K562 (cell line): ENCODE data around the gene PUM1. TPM values are rescaled to one million over a fixed set of nuclear protein-coding genes. Genes with fewer than 3 reads are reported as not detected.

Experiments
- ATAC-seq: fragments of 200-7000 bp; cut with Tn5 transposase; 3 replicates; pipeline ENCODE4 v1.9.1; 2020; ENCODE audit warnings: moderate library complexity
- BruUV-seq: library from RNA; stranded (reverse); fragments of 400-500 nt; replicated peaks from 2 replicates; lab custom pipeline; 2021; lab: Mats Ljungman, UMichigan
- CTCF ChIA-PET: fragments of 300-600 bp; formaldehyde crosslinking; extraction: SDS; loops from one replicate; lab custom pipeline; 2021; ENCODE audit warnings: low intra/inter-chr PET ratio; lab: Yijun Ruan, JAX
- POLR2A ChIA-PET: fragments of 300-600, 350-650 bp; sonication (Branson Sonifier 250); formaldehyde crosslinking; extraction: SDS; loops from one replicate; lab custom pipeline; 2021; ENCODE audit warnings: antibody characterized with exemption, inconsistent platforms; lab: Yijun Ruan, JAX
- DNase-seq, 4 experiments: peaks; one replicate each; pipeline versions ENCODE4 v3.0.0 to v3.0.0-alpha.2; 2011 to 2018; ENCODE audit warnings: low spot score in 3 of 4, mixed read lengths in 3 of 4; ENCODE audit errors: extremely low read depth in 1 of 4
- FAIRE-seq: peaks from 2 replicates; lab custom pipeline; 2011; peaks lifted over from hg19 to GRCh38; lab: Jason Lieb, UNC
- H2AFZ ChIP-seq: 2 replicates; pipeline ENCODE4 v1.6.0; 2011; ENCODE audit warnings: low read depth, low read length, control low read depth, inconsistent platforms
- H3K27ac ChIP-seq: fragments of 200-600 bp; 3 replicates; pipeline ENCODE4 v1.8.0; 2011; ENCODE audit warnings: low read depth, mild to moderate bottlenecking, control low read depth, inconsistent platforms, low read length, moderate library complexity, mixed read lengths; ENCODE audit errors: extremely low read depth
- H3K27me3 ChIP-seq, 2 experiments: fragments of 300-600 bp in 1 of 2; 2 replicates in 1 of 2; 3 replicates in 1 of 2; pipeline versions ENCODE4 v1.6.0 to v1.8.0; 2011; ENCODE audit warnings: inconsistent platforms in 2 of 2, low read length in 2 of 2, mild to moderate bottlenecking in 1 of 2, mixed read lengths in 1 of 2, moderate library complexity in 1 of 2; ENCODE audit not compliant: control insufficient read depth in 2 of 2, insufficient read depth in 2 of 2
- H3K36me3 ChIP-seq: fragments of 300-600 bp; 3 replicates; pipeline ENCODE4 v1.8.0; 2011; ENCODE audit warnings: mild to moderate bottlenecking, low read length, inconsistent platforms; ENCODE audit not compliant: control insufficient read depth, insufficient read depth
- H3K4me1 ChIP-seq, 2 experiments: fragments of 200-600 bp in 1 of 2; replicated peaks in 1 of 2; 2 replicates in 1 of 2; 3 replicates in 1 of 2; pipeline versions ENCODE4 v1.5.1 to v1.8.0; 2011; ENCODE audit warnings: inconsistent platforms in 2 of 2, low read length in 2 of 2, mild to moderate bottlenecking in 1 of 2, mixed read lengths in 1 of 2, moderate library complexity in 1 of 2; ENCODE audit not compliant: control insufficient read depth in 2 of 2, insufficient read depth in 2 of 2
- H3K4me2 ChIP-seq: 2 replicates; pipeline ENCODE4 v1.6.1; 2011; ENCODE audit warnings: low read length, control low read depth, inconsistent platforms, mixed read lengths; ENCODE audit not compliant: insufficient read depth
- H3K4me3 ChIP-seq: fragments of 200-600 bp; sonication (generic), shearing (Covaris generic); 2 replicates; pipeline ENCODE4 v1.5.1; 2016; ENCODE audit warnings: control low read depth, inconsistent platforms
- H3K79me2 ChIP-seq: fragments of 200-600 bp; 3 replicates; pipeline ENCODE4 v1.8.0; 2011; ENCODE audit warnings: low read length, inconsistent platforms; ENCODE audit not compliant: control insufficient read depth, insufficient read depth
- H3K9ac ChIP-seq, 2 experiments: 2 replicates each; pipeline versions ENCODE4 v1.6.0 to v1.6.1; 2011; ENCODE audit warnings: low read depth in 2 of 2, low read length in 2 of 2, control low read depth in 1 of 2, inconsistent platforms in 1 of 2, mild to moderate bottlenecking in 1 of 2, mixed read lengths in 1 of 2; ENCODE audit not compliant: insufficient read depth in 1 of 2
- H3K9me1 ChIP-seq: one replicate; pipeline ENCODE4 v1.6.0; 2011; ENCODE audit warnings: inconsistent platforms, mild to moderate bottlenecking, low read length, moderate library complexity; ENCODE audit not compliant: control insufficient read depth, insufficient read depth
- H3K9me3 ChIP-seq: replicated peaks from 2 replicates; pipeline ENCODE4 v1.5.1; 2011; ENCODE audit warnings: low read depth, low read length, inconsistent platforms; ENCODE audit not compliant: control insufficient read depth, insufficient read depth
- H4K20me1 ChIP-seq: replicated peaks from 2 replicates; pipeline ENCODE4 v1.6.1; 2011; ENCODE audit warnings: low read length, inconsistent platforms, mixed read lengths; ENCODE audit not compliant: control insufficient read depth, insufficient read depth
- ATF4 ChIP-seq: fragments of 450-650 bp; formaldehyde crosslinking; IDR thresholded peaks from 2 replicates; pipeline ENCODE4 v1.4.0; 2022; ENCODE audit warnings: mild to moderate bottlenecking, moderate library complexity
- CBFB ChIP-seq: sonication (generic); formaldehyde crosslinking; IDR thresholded peaks from 2 replicates; pipeline ENCODE4 v1.4.0; 2020; ENCODE audit warnings: mild to moderate bottlenecking, missing genetic modification reagents
- CCAR2 ChIP-seq: fragments of 200-400 bp; formaldehyde crosslinking; IDR thresholded peaks from 2 replicates; pipeline ENCODE4 v1.6.1; 2017; ENCODE audit warnings: mild to moderate bottlenecking, low read depth, low read length
- GTF2E2 ChIP-seq: fragments of 200-800 bp; sonication (Bioruptor generic); IDR thresholded peaks from 2 replicates; pipeline ENCODE4 v1.6.1; 2016; ENCODE audit warnings: missing genetic modification characterization, missing compliant biosample characterization
- HDAC2 ChIP-seq: fragments of 450-650 bp; IDR thresholded peaks from 2 replicates; pipeline ENCODE4 v1.6.1; 2016; ENCODE audit warnings: mild to moderate bottlenecking
- HMG20A ChIP-seq: fragments of 450-650 bp; formaldehyde crosslinking; conservative IDR thresholded peaks from 2 replicates; pipeline ENCODE4 v1.4.0; 2020; ENCODE audit warnings: mild to moderate bottlenecking, mixed read lengths
- HSF4 ChIP-seq: fragments of 250-450 bp; sonication (Bioruptor Pico); IDR thresholded peaks from 2 replicates; pipeline ENCODE4 v2.1.2; 2022; ENCODE audit warnings: mild to moderate bottlenecking, moderate library complexity, borderline replicate concordance
- LCOR ChIP-seq: sonication (generic); formaldehyde crosslinking; IDR thresholded peaks from 2 replicates; pipeline ENCODE4 v1.8.0; 2022; ENCODE audit warnings: mild to moderate bottlenecking, missing genetic modification reagents
- NR4A1 ChIP-seq, 2 experiments: fragments of 250-450 bp in 1 of 2; fragments of 450-650 bp in 1 of 2; sonication (Bioruptor Pico) in 1 of 2; IDR thresholded peaks; 2 replicates each; pipeline versions ENCODE4 v1.4.0 to v1.6.1; 2016 to 2020; ENCODE audit warnings: mild to moderate bottlenecking in 2 of 2, missing compliant biosample characterization in 1 of 2, missing genetic modification characterization in 1 of 2, moderate library complexity in 1 of 2
- PPARD ChIP-seq: fragments of 250-450 bp; sonication (Bioruptor Pico); IDR thresholded peaks from 2 replicates; pipeline ENCODE4 v1.8.0; 2022; ENCODE audit warnings: inconsistent platforms, mild to moderate bottlenecking, moderate library complexity
- TCF15 ChIP-seq: fragments of 250-450 bp; sonication (Bioruptor Pico); IDR thresholded peaks from 2 replicates; pipeline ENCODE4 v1.8.0; 2022; ENCODE audit warnings: moderate library complexity, mild to moderate bottlenecking, inconsistent platforms
- TEAD1 ChIP-seq, 2 experiments: fragments of 450-650 bp in 1 of 2; sonication (generic) in 1 of 2; formaldehyde crosslinking; IDR thresholded peaks; 2 replicates each; pipeline versions ENCODE4 v1.4.0 to v1.8.0; 2020 to 2022; ENCODE audit warnings: mild to moderate bottlenecking in 2 of 2, missing genetic modification reagents in 1 of 2
- XRCC4 ChIP-seq: IDR thresholded peaks from one replicate; pipeline ENCODE4 v1.6.1; 2011; ENCODE audit not compliant: insufficient read depth, insufficient read length; ENCODE audit errors: extremely low read depth
- ZBTB49 ChIP-seq: sonication (generic); formaldehyde crosslinking; IDR thresholded peaks from 2 replicates; pipeline ENCODE4 v1.8.0; 2022; ENCODE audit warnings: missing genetic modification reagents, mild to moderate bottlenecking, borderline replicate concordance
- ZNF354B ChIP-seq: fragments of 250-450 bp; sonication (Bioruptor Pico); IDR thresholded peaks from 2 replicates; pipeline ENCODE4 v1.4.0; 2020
- WGBS: fragments of 100-300 bp; shearing (Covaris generic); methylation state at CpG from one replicate; pipeline ENCODE4 v1.1.6; 2016; ENCODE audit warnings: low coverage, mixed read lengths; ENCODE audit not compliant: insufficient coverage; ENCODE audit errors: missing lambda C conversion rate; 5-methylcytosine and 5-hydroxymethylcytosine counted together
- in situ Hi-C: fragments of 300-500 bp; cut with MboI; formaldehyde crosslinking; loops from 4 replicates; pipeline ENCODE4 v1.15.0; 2018; ENCODE audit warnings: inconsistent platforms, mixed read lengths
- intact Hi-C: fragments of 100-400 bp; cut with micrococcal nuclease; formaldehyde crosslinking; loops from 2 replicates; pipeline ENCODE4 v1.14.2; 2022
- polyA plus RNA-seq, 8 experiments: library from polyadenylated mRNA; depleted of rRNA in 4 of 8; stranded (reverse) in 5 of 8; unstranded in 3 of 8; fragments of >200 nt; fragmentation: Nextera tagmentation in 2 of 8; fragmentation: Illumina TruSeq in 1 of 8; extraction: Ambion mirVana in 2 of 8; extraction: Trizol in 1 of 8; gene quantifications; 2 replicates each; pipeline versions ENCODE4 v1.2.1 to v1.2.3, GENCODE V29; 2011 to 2014; ENCODE audit warnings: inconsistent platforms in 1 of 8, missing spikeins in 1 of 8
- total RNA-seq, 7 experiments: library from RNA; depleted of rRNA in 6 of 7; stranded (reverse); fragments of >200 nt in 6 of 7; fragmentation: Illumina TruSeq in 2 of 7; extraction: Trizol in 2 of 7; gene quantifications; 2 replicates each; pipeline versions ENCODE4 v1.2.1 to v1.2.3, GENCODE V29; 2011 to 2021; ENCODE audit warnings: low replicate concordance in 1 of 7

The PUM1 gene
- total and polyA plus RNA-seq, 9 of the 15 experiments (the other 6 are each of a cell fraction or from before 2014, with no cell fraction given), result 37.7 to 104 (median 55.7) TPM

- no peak for TF ChIP-seq ZNF354B (CRISPR knock-in tag)
- TF ChIP-seq ATF4 (CRISPR knock-in tag), result peak; percentile 97
- TF ChIP-seq PPARD, result no peak
- no peak for TF ChIP-seq XRCC4
- TF ChIP-seq NR4A1 (CRISPR knock-in tag; IDR thresholded peaks at IDR 0.05), result no peak
- TF ChIP-seq NR4A1 (tag; IDR thresholded peaks at IDR 0.05), result peak; percentile 81; the same call in 1 of the 2 replicates
- TF ChIP-seq, all 486 proteins: peak for 101
Observed at GRCh38 chr1:30887485-30888315, 177.8 kb downstream of the PUM1 start (continued).

GRCh38 chr1:30886710-30887428, 178.6 kb downstream of the PUM1 start:
- peaks cover 6% of the 10 kb centered on the region; the same call in 1 of the 2 replicates for H4K20me1 ChIP-seq
- no peaks in the 10 kb centered on the region for H3K9me1 ChIP-seq
- 85% methylated on average over 11 of the region's 12 CpGs for WGBS
- peak overlapping the region; percentile 38; the same call in 1 of the 3 replicates for H3K27ac ChIP-seq
- H3K9me3 ChIP-seq, result no peaks in the 10 kb centered on the region
- peaks cover 29 to 37% of the 10 kb centered on the region in 2 experiments for H3K4me1 ChIP-seq
- CTCF ChIA-PET, result no interaction called here
- POLR2A ChIA-PET, result interaction anchor here (0.8 to 4.8 kb wide), 8 partner anchors 10 to 118 kb away, joined by 3 to 33 read pairs (median 4); no protein-coding TSS in a partner anchor
- no peak overlapping the region for H2AFZ ChIP-seq
- TSS peak; percentile 44 for BruUV-seq
- ATAC-seq, result no peak; the same call in 2 of the 3 replicates
- peak overlapping the region; percentile 0 to 43; a peak in 2 of 4 replicates for H3K9ac ChIP-seq
- H3K4me2 ChIP-seq, result peak overlapping the region; percentile 49; the same call in 1 of the 2 replicates
- 0 out of 3 replicates have a peak, but pooled peaks cover 4% of the 10 kb centered on the region for H3K79me2 ChIP-seq
- no peak for DNase-seq
- FAIRE-seq, result no peak
- intact Hi-C loops, result no loop called here
- H3K27me3 ChIP-seq, result no peaks in the 10 kb centered on the region
- H3K4me3 ChIP-seq, result no peak overlapping the region
- in situ Hi-C loops, result no loop called here
- no peaks in the 10 kb centered on the region for H3K36me3 ChIP-seq
- TF ChIP-seq TCF15 (CRISPR knock-in tag) (0 out of 2 replicates have a peak, but pooled peaks have one; percentile 29), HDAC2 (peak; percentile 98), ZBTB49 (CRISPR knock-in tag) (no peak), LCOR (no peak), CCAR2 (no peak), HMG20A (CRISPR knock-in tag) (no peak), TEAD1 (CRISPR knock-in tag; IDR thresholded peaks at IDR 0.05) (peak in 1 of 2 experiments; percentile 38; a peak in 1 of 4 replicates), CBFB (CRISPR knock-in tag) (0 out of 2 replicates have a peak, but pooled peaks have one; percentile 43), GTF2E2 (tag) (no peak), HSF4 (CRISPR knock-in tag) (no peak)
